Epithelial cell of esophagus (primary cell): ENCODE measurements around the gene CRK.
A peak's percentile ranks its signal among the peaks of the same experiment; 100 is the strongest.
"Not testable (repeated sequence)": the region's sequence is repeated elsewhere in the genome, so short reads cannot be mapped to it uniquely, and the experiment has no call there.

Experiments
- DNase-seq: peaks from one replicate; pipeline ENCODE4 v3.0.0; 2010; ENCODE audit warnings: low read depth
- H3K4me3 ChIP-seq: 2 replicates; pipeline ENCODE4 v1.5.1; 2011; ENCODE audit warnings: mild to moderate bottlenecking, low read length, control low read depth
- TF ChIP-seq, protein P1 (sequence below): IDR thresholded peaks from 2 replicates; pipeline ENCODE4 v1.5.1; 2011; ENCODE audit warnings: low read depth, mild to moderate bottlenecking, low read length, control low read depth, inconsistent platforms; ENCODE audit not compliant: insufficient read depth; ENCODE audit errors: missing control alignments

CRK gene

DNA sequence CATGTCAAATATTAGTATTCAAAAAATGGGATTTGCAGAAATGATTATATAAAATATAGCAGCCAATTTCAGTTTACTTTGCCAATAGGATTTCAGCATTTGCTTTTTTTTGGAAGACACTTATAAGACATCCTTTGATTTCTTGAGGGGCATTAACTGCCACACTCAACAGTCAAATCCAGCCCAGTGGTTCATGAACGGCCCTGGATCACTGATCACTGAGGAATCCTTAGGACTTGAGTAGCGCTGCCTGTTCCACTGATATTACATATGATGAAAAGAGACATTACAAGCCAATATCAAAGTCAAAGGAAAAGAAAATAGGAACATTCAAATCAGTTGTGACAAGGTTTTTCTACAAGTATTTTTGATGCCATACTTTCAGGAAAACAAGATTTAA, 35.1 kb downstream of the CRK start:
- H3K4me3 ChIP-seq = no peak overlapping the region
- TF ChIP-seq, protein P1, sequence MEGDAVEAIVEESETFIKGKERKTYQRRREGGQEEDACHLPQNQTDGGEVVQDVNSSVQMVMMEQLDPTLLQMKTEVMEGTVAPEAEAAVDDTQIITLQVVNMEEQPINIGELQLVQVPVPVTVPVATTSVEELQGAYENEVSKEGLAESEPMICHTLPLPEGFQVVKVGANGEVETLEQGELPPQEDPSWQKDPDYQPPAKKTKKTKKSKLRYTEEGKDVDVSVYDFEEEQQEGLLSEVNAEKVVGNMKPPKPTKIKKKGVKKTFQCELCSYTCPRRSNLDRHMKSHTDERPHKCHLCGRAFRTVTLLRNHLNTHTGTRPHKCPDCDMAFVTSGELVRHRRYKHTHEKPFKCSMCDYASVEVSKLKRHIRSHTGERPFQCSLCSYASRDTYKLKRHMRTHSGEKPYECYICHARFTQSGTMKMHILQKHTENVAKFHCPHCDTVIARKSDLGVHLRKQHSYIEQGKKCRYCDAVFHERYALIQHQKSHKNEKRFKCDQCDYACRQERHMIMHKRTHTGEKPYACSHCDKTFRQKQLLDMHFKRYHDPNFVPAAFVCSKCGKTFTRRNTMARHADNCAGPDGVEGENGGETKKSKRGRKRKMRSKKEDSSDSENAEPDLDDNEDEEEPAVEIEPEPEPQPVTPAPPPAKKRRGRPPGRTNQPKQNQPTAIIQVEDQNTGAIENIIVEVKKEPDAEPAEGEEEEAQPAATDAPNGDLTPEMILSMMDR = no peak
- DNase-seq = no peak

DNA sequence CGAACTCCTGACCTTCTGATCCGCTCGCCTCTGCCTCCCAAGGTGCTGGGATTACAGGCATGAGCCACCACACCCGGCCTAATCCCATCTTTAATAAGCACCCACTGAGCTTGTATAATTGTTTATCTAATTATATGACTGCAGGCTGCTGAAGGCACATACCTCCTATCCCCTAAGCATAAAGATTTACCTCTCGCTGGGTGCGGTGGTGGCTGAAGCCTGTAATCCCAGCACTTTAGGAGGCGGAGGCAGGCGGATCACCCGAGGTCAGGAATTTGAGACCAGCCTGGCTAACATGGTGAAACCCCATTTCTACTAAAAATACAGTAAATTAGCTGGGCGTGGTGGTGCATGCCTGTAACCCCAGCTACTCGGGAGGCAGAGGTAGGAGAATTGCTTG, 35.9 kb downstream of the CRK start:
- no peak for DNase-seq

GRCh38 chr17:1418476-1418875, 37.6 kb downstream of the CRK start:
- DNase-seq, H3K4me3 ChIP-seq: not testable (repeated sequence)

More for the DNA sequence above, 35.9 kb downstream of the CRK start:
- H3K4me3 ChIP-seq = no peak overlapping the region
- TF ChIP-seq, protein P1 = no peak

- TF ChIP-seq, protein P1 = no peak
These were observed 39.6 kb downstream of the CRK start for GRCh38 chr17:1416414-1416813.

DNA sequence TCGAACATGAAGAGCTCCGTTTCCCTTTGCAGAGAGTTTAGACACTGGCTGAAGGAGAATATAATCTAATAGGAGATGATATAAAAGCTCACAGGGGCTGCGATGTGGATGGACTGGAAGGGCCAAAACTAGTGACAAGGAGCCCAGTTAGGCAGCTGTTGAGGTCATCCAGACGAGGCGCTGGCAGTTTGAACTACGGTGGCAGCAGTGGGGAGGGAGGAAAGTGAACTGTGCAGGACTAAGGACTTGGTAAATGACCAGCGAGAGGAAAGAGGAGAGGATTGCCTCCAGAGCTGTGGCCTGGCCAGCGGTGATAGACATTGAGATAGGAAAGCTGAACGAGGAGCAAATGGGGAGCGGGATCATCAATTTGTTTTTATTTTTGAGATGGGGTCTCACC, 41.4 kb downstream of the CRK start:
- TF ChIP-seq, protein P1 = no peak
- H3K4me3 ChIP-seq = no peak overlapping the region
- no peak for DNase-seq

More at GRCh38 chr17:1416414-1416813, 39.6 kb downstream of the CRK start:
- no peak for DNase-seq
- H3K4me3 ChIP-seq = no peak overlapping the region

GRCh38 chr17:1414001-1414574, 41.9 kb downstream of the CRK start:
- TF ChIP-seq, protein P1 = no peak
- no peak for DNase-seq
- H3K4me3 ChIP-seq = no peak overlapping the region

GRCh38 chr17:1413281-1413791, 42.7 kb downstream of the CRK start:
- H3K4me3 ChIP-seq = no peak overlapping the region
- peak; percentile 55 for DNase-seq
- TF ChIP-seq, protein P1 = no peak
